Coronary artery (tissue), 2 donors: ENCODE measurements around the gene ABCB8.

Experiments
- DNase-seq: peaks from one replicate; pipeline ENCODE4 v3.0.0-alpha.2; 2017; ENCODE audit warnings: low spot score
- H3K27ac ChIP-seq, 2 donors: fragments of 200-600 bp; sonication (generic); one replicate each; pipeline ENCODE4 v1.5.1; 2016 to 2019
- H3K4me3 ChIP-seq: fragments of 200-600 bp; sonication (generic); 2 replicates; pipeline ENCODE4 v1.5.1; 2016; ENCODE audit warnings: mild to moderate bottlenecking, moderate library complexity
- CTCF ChIP-seq: fragments of 200-600 bp; sonication (generic); IDR thresholded peaks from one replicate; pipeline ENCODE4 v1.5.1; 2019; ENCODE audit warnings: antibody characterized with exemption

ABCB8 gene

GRCh38 chr7:150992833-150993302 is 35.4 kb upstream of the ABCB8 start:
- H3K4me3 ChIP-seq: no peak overlapping the region
- no peak for DNase-seq
- no peak for TF ChIP-seq CTCF
- H3K27ac ChIP-seq: peak overlapping the region in 1 of 2 donors; percentile 57

GRCh38 chr7:150993511-150993910 is 34.7 kb upstream of the ABCB8 start:
- Histone ChIP-seq H3K27ac (peak overlapping the region in 1 of 2 donors; percentile 57), H3K4me3 (peak overlapping the region; percentile 10)
- DNase-seq: no peak
- TF ChIP-seq CTCF: no peak

- no peak for TF ChIP-seq CTCF
- peak overlapping the region in 1 of 2 donors; percentile 26 for H3K27ac ChIP-seq
- peak overlapping the region; percentile 40 for H3K4me3 ChIP-seq
- no peak for DNase-seq
Observed at GRCh38 chr7:150994141-150994837, 34.0 kb upstream of the ABCB8 start.

GRCh38 chr7:150994838-150995510 is 33.3 kb upstream of the ABCB8 start:
- Histone ChIP-seq H3K27ac (no peak overlapping the region), H3K4me3 (peak overlapping the region; percentile 40)
- no peak for TF ChIP-seq CTCF
- no peak for DNase-seq

GRCh38 chr7:150996376-150997074 is 31.7 kb upstream of the ABCB8 start:
- Histone ChIP-seq H3K4me3 (no peak overlapping the region), H3K27ac (no peak overlapping the region)
- DNase-seq: no peak
- no peak for TF ChIP-seq CTCF

- no peak for TF ChIP-seq CTCF
Observed at GRCh38 chr7:150997075-150997511, 31.2 kb upstream of the ABCB8 start.

More at GRCh38 chr7:150997075-150997511, 31.2 kb upstream of the ABCB8 start:
- Histone ChIP-seq H3K27ac (no peak overlapping the region), H3K4me3 (no peak overlapping the region)
- DNase-seq: no peak
